ENCODE measurements around the gene FRMD5. TPM values are rescaled to one million over a fixed set of nuclear protein-coding genes. Genes with fewer than 3 reads are reported as not detected.

Gene FRMD5
- total RNA-seq, 2 donors from 2014 or later = 3.6 to 7.0 TPM

DNA sequence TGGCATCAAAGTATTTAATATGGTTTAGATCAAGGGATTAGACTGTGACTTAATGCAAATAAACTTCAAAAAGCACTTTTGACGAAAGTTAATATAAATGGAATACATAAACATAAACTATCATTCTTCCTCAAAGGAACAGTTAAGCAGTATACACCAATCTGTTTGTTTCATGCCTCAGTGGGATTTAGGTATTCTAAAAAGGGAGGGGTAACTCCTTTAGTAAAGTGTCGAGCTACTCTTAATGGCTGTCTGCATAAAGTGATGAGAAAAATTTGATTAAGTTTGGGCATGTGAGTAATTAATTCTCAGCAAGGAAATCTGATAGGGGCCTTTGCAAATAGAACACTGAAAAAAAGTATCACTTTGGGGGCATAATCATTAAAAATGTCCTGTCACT is 176.9 kb downstream of the FRMD5 start:
- no peaks in the 10 kb centered on the region for H3K36me3 Mint-ChIP-seq (ENCODE audit: low read depth)
- no peak overlapping the region for H3K4me3 Mint-ChIP-seq
- DNase-seq = no peak
- no peaks in the 10 kb centered on the region for H3K27me3 Mint-ChIP-seq (ENCODE audit: insufficient read depth)
- H3K4me1 Mint-ChIP-seq = peaks cover 11% of the 10 kb centered on the region
- H3K36me3 ChIP-seq (ENCODE audit: control insufficient read depth, insufficient read depth, low read length) = no peaks in the 10 kb centered on the region
- peak overlapping the region; percentile 49 for H3K4me3 ChIP-seq (ENCODE audit: low read length)
- H3K9ac ChIP-seq (ENCODE audit: extremely low read depth, low read length, poor library complexity, severe bottlenecking) = no peak overlapping the region
- peaks cover 4% of the 10 kb centered on the region for H3K9me3 Mint-ChIP-seq
- no peaks in the 10 kb centered on the region for H3K4me1 ChIP-seq (ENCODE audit: control insufficient read depth, insufficient read depth, low read length)
- peak overlapping the region; percentile 58 for H3K27ac Mint-ChIP-seq
- no peaks in the 10 kb centered on the region for H3K9me3 ChIP-seq (ENCODE audit: control insufficient read depth, low read length)
- WGBS, 2 experiments (ENCODE audit: insufficient coverage in 1 of 2, insufficient read length in 1 of 2) = 86 to 88% methylated on average over 1 to 2 of the region's 2 CpGs
- H3K27me3 ChIP-seq (ENCODE audit: control insufficient read depth, insufficient read depth, low read length, poor library complexity, severe bottlenecking) = no peaks in the 10 kb centered on the region
- TF ChIP-seq, protein P1, sequence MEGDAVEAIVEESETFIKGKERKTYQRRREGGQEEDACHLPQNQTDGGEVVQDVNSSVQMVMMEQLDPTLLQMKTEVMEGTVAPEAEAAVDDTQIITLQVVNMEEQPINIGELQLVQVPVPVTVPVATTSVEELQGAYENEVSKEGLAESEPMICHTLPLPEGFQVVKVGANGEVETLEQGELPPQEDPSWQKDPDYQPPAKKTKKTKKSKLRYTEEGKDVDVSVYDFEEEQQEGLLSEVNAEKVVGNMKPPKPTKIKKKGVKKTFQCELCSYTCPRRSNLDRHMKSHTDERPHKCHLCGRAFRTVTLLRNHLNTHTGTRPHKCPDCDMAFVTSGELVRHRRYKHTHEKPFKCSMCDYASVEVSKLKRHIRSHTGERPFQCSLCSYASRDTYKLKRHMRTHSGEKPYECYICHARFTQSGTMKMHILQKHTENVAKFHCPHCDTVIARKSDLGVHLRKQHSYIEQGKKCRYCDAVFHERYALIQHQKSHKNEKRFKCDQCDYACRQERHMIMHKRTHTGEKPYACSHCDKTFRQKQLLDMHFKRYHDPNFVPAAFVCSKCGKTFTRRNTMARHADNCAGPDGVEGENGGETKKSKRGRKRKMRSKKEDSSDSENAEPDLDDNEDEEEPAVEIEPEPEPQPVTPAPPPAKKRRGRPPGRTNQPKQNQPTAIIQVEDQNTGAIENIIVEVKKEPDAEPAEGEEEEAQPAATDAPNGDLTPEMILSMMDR (conservative IDR thresholded peaks at IDR 0.05) = no peak
- H3K27ac ChIP-seq (ENCODE audit: low read depth, low read length) = no peak overlapping the region

DNA sequence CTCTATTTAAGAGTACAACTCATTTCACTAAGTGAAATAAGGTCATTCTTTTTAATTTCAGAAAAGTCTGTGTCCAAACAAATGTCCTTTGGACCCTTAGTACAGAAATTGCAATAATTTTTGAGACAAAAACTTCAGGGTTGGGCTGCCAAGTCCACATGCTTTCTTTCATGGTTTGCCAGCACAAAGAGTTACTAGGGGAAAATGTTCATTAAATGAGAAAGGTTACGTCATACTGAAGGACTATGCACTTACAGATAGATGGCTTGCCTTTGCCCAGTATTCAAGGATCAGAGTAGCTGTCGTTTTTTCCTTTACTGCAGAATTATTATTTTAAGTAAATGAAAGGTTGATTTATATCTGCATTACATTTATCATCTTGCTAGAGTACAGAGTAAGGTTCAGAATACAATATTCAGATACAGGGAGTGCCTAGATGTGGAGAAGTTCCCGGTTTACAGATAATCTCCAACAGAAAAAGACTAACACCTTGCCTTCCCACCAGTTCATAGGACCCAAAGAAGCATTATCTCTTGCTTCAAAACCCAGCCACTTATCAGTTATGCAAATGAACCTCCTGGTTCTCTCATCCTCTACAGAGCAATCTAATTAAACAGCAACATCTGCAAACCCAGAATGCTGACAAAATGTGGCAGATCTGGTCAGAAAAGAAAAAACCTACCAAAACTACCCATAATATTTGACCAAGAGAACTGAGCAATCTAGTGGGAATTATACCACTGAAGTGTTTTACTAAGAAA is 179.3 kb downstream of the FRMD5 start:
- Histone ChIP-seq H3K9ac (ENCODE audit: extremely low read depth, low read length, poor library complexity, severe bottlenecking) (no peak overlapping the region), H3K36me3 (ENCODE audit: control insufficient read depth, insufficient read depth, low read length) (no peaks in the 10 kb centered on the region), H3K4me1 (ENCODE audit: control insufficient read depth, insufficient read depth, low read length) (no peaks in the 10 kb centered on the region), H3K27me3 (ENCODE audit: control insufficient read depth, insufficient read depth, low read length, poor library complexity, severe bottlenecking) (no peaks in the 10 kb centered on the region), H3K27ac (ENCODE audit: low read depth, low read length) (no peak overlapping the region), H3K4me3 (ENCODE audit: low read length) (no peak overlapping the region), H3K9me3 (ENCODE audit: control insufficient read depth, low read length) (no peaks in the 10 kb centered on the region)
- Mint-ChIP-seq H3K36me3 (ENCODE audit: low read depth) (no peaks in the 10 kb centered on the region), H3K4me3 (no peak overlapping the region), H3K4me1 (peaks cover 11% of the 10 kb centered on the region), H3K9me3 (no peaks in the 10 kb centered on the region), H3K27ac (no peak overlapping the region), H3K27me3 (ENCODE audit: insufficient read depth) (no peaks in the 10 kb centered on the region)
- no peak for DNase-seq
- WGBS, 2 experiments (ENCODE audit: insufficient coverage in 1 of 2, insufficient read length in 1 of 2) = 92% methylated on average over 3 of the region's 3 CpGs; no CpG with 5 or more reads in 1 of the 2 experiments
- TF ChIP-seq, protein P1 (conservative IDR thresholded peaks at IDR 0.05) = no peak

DNA sequence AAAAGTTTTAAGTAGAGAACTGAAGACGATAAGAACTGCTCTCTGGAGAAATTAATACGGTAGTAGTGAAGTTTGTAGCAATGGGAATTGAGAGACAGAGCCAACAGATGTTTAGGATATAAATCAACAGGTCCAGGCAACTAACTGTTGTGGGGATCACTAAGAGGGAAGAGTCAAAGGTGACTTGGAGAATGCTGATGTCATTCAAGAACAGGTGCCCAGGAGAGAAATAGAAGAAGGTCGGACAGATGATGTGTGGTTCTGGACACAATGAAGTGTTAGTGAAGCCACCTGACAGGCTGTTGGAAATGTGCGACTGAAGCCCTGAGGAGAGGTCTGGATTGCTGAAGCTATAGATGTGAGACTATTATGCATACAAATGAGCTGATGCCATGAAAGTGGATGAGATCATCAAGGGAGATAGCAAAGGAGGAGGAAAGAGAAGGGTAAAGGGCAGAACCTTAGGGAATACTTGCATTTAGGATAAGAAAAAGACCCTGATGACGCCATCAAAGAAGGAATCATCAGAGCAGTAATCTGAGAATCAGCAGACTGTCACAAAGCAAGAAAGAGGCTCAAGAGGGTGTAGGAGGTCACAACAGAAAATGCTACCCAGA is 183.7 kb downstream of the FRMD5 start:
- Mint-ChIP-seq H3K4me1 (peaks cover 6% of the 10 kb centered on the region), H3K9me3 (no peaks in the 10 kb centered on the region), H3K36me3 (ENCODE audit: low read depth) (no peaks in the 10 kb centered on the region), H3K27ac (no peak overlapping the region), H3K4me3 (no peak overlapping the region), H3K27me3 (ENCODE audit: insufficient read depth) (no peaks in the 10 kb centered on the region)
- Histone ChIP-seq H3K4me3 (ENCODE audit: low read length) (no peak overlapping the region), H3K27ac (ENCODE audit: low read depth, low read length) (no peak overlapping the region), H3K4me1 (ENCODE audit: control insufficient read depth, insufficient read depth, low read length) (no peaks in the 10 kb centered on the region), H3K27me3 (ENCODE audit: control insufficient read depth, insufficient read depth, low read length, poor library complexity, severe bottlenecking) (no peaks in the 10 kb centered on the region), H3K36me3 (ENCODE audit: control insufficient read depth, insufficient read depth, low read length) (no peaks in the 10 kb centered on the region), H3K9me3 (ENCODE audit: control insufficient read depth, low read length) (no peaks in the 10 kb centered on the region), H3K9ac (ENCODE audit: extremely low read depth, low read length, poor library complexity, severe bottlenecking) (no peak overlapping the region)
- TF ChIP-seq, protein P1 (conservative IDR thresholded peaks at IDR 0.05) = no peak
- 90 to 91% methylated on average over 5 of the region's 5 CpGs for WGBS, 2 experiments (ENCODE audit: insufficient coverage in 1 of 2, insufficient read length in 1 of 2)
- DNase-seq = no peak

All from endodermal cell (in vitro differentiated cells).